Mesothelial cell of epicardium (in vitro differentiated cells): Measurements from ENCODE around the gene NME4. TPM values are rescaled to one million over a fixed set of nuclear protein-coding genes. Genes with fewer than 3 reads are reported as not detected.

Experiments used
- DNase-seq, 2 experiments: peaks; one replicate each; pipeline ENCODE4 v3.0.0; 2021; ENCODE audit warnings: low spot score in 2 of 2; ENCODE audit not compliant: unreplicated experiment in 2 of 2
- H3K27ac Mint-ChIP-seq: 2 replicates; pipeline ENCODE4 v1.8.0; 2021; ENCODE audit warnings: mixed read lengths
- H3K27me3 Mint-ChIP-seq: 2 replicates; pipeline ENCODE4 v1.8.0; 2021; ENCODE audit warnings: low read depth, mixed read lengths
- H3K36me3 Mint-ChIP-seq: 2 replicates; pipeline ENCODE4 v1.8.0; 2021; ENCODE audit warnings: mixed read lengths
- H3K4me1 Mint-ChIP-seq: 2 replicates; pipeline ENCODE4 v1.8.0; 2021; ENCODE audit warnings: mixed read lengths
- H3K4me3 Mint-ChIP-seq: 2 replicates; pipeline ENCODE4 v1.8.0; 2021; ENCODE audit warnings: mild to moderate bottlenecking, moderate library complexity, mixed read lengths
- H3K9me3 Mint-ChIP-seq: 2 replicates; pipeline ENCODE4 v1.8.0; 2021; ENCODE audit warnings: mixed read lengths
- total RNA-seq: library from RNA; stranded (reverse); gene quantifications from 3 replicates; pipeline ENCODE4 v1.2.1, GENCODE V29; 2021
- TF ChIP-seq, protein P1 (sequence below): fragments of 200-600 bp; sonication (generic); IDR thresholded peaks from one replicate; pipeline ENCODE4 v1.5.0; 2021; ENCODE audit warnings: antibody characterized with exemption; ENCODE audit not compliant: unreplicated experiment

NME4 gene
- total RNA-seq, 1 donor from 2014 or later = 252 TPM

DNA sequence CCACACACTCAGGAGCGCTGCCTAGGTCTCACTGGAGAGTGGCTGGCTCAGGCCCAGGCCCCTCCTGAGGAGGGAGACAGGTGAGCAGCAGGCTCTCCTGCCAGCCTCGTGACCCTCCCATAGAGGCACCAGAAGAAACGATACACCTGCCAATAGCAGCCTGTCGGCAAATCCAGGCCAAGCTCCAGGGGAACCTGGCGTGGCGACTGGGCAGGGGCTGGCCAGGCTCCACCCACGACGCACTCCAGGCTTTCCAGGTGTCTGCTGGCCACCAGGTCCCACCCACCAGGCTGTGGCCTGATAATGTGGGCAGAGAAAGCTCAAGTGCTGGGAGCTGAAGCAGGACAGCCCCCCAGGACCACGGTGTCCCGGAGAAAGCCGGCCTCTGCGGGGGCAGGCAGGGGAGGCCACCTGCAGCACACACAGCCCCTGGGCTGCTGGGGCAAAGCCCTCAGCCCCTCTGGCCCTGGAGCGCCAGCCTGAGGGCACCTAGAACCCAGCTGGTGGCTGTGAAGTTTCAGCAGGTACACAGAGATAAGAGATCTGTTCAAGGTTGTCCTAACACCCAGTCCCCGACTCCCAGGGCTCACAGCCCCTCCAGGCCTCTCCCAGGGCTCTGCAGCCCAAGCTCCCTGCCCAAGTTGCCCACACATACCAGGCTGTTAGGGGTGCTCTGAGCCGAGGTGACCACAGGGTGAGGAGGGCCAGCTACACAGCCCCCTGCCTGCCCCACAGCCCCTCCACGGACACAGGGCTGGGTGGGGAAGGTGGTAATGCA is 17.6 kb upstream of the NME4 start:
- H3K4me3 Mint-ChIP-seq = peak overlapping the region; percentile 71
- H3K4me1 Mint-ChIP-seq = peaks cover 26% of the 10 kb centered on the region
- H3K27me3 Mint-ChIP-seq = no peaks in the 10 kb centered on the region
- H3K36me3 Mint-ChIP-seq = no peaks in the 10 kb centered on the region
- peak in 1 of 2 experiments; percentile 18 for DNase-seq
- H3K27ac Mint-ChIP-seq = no peak overlapping the region
- TF ChIP-seq, protein P1, sequence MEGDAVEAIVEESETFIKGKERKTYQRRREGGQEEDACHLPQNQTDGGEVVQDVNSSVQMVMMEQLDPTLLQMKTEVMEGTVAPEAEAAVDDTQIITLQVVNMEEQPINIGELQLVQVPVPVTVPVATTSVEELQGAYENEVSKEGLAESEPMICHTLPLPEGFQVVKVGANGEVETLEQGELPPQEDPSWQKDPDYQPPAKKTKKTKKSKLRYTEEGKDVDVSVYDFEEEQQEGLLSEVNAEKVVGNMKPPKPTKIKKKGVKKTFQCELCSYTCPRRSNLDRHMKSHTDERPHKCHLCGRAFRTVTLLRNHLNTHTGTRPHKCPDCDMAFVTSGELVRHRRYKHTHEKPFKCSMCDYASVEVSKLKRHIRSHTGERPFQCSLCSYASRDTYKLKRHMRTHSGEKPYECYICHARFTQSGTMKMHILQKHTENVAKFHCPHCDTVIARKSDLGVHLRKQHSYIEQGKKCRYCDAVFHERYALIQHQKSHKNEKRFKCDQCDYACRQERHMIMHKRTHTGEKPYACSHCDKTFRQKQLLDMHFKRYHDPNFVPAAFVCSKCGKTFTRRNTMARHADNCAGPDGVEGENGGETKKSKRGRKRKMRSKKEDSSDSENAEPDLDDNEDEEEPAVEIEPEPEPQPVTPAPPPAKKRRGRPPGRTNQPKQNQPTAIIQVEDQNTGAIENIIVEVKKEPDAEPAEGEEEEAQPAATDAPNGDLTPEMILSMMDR = no peak
- H3K9me3 Mint-ChIP-seq = no peaks in the 10 kb centered on the region

- no peak for DNase-seq
- H3K27ac Mint-ChIP-seq = no peak overlapping the region
- no peaks in the 10 kb centered on the region for H3K9me3 Mint-ChIP-seq
- H3K36me3 Mint-ChIP-seq = no peaks in the 10 kb centered on the region
- TF ChIP-seq, protein P1 = no peak
- H3K4me3 Mint-ChIP-seq = peak overlapping the region; percentile 71
- H3K27me3 Mint-ChIP-seq = no peaks in the 10 kb centered on the region
- peaks cover 26% of the 10 kb centered on the region for H3K4me1 Mint-ChIP-seq
Observed at GRCh38 chr16:379961-380761, 16.8 kb upstream of the NME4 start.

DNA sequence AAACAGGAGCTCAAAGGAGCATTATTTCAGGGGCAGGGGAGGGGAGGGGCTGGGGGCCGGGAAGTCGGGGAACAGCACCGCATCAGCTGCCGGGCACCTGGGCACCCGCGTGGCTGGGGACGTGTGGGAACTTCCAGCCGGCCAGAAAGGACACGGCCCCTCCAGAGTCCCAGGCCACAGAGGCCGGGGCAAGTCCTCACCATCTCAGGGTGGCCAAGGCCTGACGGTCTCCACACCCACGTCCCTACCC is 16.3 kb upstream of the NME4 start:
- Mint-ChIP-seq H3K4me1 (peaks cover 26% of the 10 kb centered on the region), H3K4me3 (peak overlapping the region; percentile 71), H3K27me3 (no peaks in the 10 kb centered on the region), H3K27ac (peak overlapping the region; percentile 25), H3K9me3 (no peaks in the 10 kb centered on the region), H3K36me3 (no peaks in the 10 kb centered on the region)
- TF ChIP-seq, protein P1 = no peak
- no peak for DNase-seq

DNA sequence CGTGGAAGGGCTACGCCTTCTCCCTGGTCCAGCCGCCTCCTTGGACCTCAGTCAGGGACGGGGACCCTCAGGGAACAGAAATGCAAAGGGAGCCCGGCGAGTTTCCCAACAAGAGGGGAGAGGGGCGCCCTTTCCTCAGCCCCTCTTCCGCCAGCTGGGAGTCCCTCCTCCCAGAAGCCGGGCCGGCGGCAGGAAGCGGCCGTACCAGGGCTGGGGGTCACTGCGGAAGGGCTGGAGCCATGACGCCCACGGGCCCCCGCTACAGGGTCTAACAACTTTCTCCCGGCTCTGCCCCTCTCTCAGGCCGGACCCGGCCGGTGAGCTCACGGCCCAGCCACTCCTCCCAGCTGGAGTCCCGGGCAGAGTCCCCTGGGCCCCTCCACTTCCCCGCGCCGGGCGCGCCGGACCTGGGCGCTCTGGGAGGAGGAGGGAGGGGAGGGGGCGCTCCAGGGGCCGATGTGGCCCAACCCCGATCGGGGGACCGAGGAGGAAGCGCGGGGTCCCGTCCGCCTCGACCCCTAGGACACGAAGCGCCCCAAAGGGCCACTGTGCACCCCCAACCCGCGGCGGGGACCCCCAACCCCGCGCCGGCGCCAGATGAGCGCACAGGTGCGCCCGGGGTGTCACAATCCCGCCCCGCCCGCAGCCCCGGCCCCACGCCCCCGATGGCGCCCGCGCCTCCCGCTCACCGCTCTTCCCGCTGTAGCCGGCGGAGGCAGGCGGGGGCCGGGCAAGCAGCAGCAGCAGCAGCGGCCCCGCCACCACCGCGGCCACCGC is 15.8 kb upstream of the NME4 start:
- Mint-ChIP-seq H3K4me3 (peak overlapping the region; percentile 71), H3K36me3 (no peaks in the 10 kb centered on the region), H3K27ac (peak overlapping the region; percentile 25), H3K4me1 (peaks cover 27% of the 10 kb centered on the region), H3K9me3 (no peaks in the 10 kb centered on the region), H3K27me3 (no peaks in the 10 kb centered on the region)
- TF ChIP-seq, protein P1 = no peak
- peak in 1 of 2 experiments; percentile 31 for DNase-seq

- H3K9me3 Mint-ChIP-seq = no peaks in the 10 kb centered on the region
- DNase-seq = peak in 1 of 2 experiments; percentile 47
- H3K4me3 Mint-ChIP-seq = peak within 1 kb of the TSS; percentile 84
- peak within 1 kb of the TSS; percentile 84 for H3K27ac Mint-ChIP-seq
- peaks cover 33% of the 10 kb centered on the region for H3K4me1 Mint-ChIP-seq
- TF ChIP-seq, protein P1 = no peak
- no peaks in the 10 kb centered on the region for H3K27me3 Mint-ChIP-seq
- H3K36me3 Mint-ChIP-seq = no peaks in the 10 kb centered on the region
Observed at GRCh38 chr16:381789-382717, 14.9 kb upstream of the NME4 start, which contains the start of gene PGAP6. Gene PGAP6 (minus strand): TSS chr16:381978. CDS start chr16:381821, 157 bp downstream.
